Vagina (tissue), 2 donors: ENCODE measurements around the gene FRRS1. TPM values are rescaled to one million over a fixed set of nuclear protein-coding genes. Genes with fewer than 3 reads are reported as not detected.

ENCODE experiments used
- DNase-seq, 2 donors: peaks; one replicate each; pipeline ENCODE4 v3.0.0-alpha.2; 2017; ENCODE audit errors: extremely low spot score in 2 of 2
- H3K27ac ChIP-seq: fragments of 200-600 bp; sonication (generic); one replicate; pipeline ENCODE4 v1.5.1; 2019
- H3K27me3 ChIP-seq: fragments of 200-600 bp; sonication (generic); one replicate; pipeline ENCODE4 v1.5.1; 2019
- H3K36me3 ChIP-seq, 2 donors: fragments of 200-600 bp; sonication (generic); one replicate each; pipeline ENCODE4 v1.5.1; 2017 to 2019
- H3K4me1 ChIP-seq: fragments of 200-600 bp; sonication (generic); one replicate; pipeline ENCODE4 v1.5.1; 2019
- H3K4me3 ChIP-seq, 2 donors: fragments of 200-600 bp; sonication (generic); 1 replicate in 1 of 2; 2 replicates in 1 of 2; pipeline ENCODE4 v1.5.1; 2016 to 2019
- H3K9me3 ChIP-seq: fragments of 200-600 bp; sonication (generic); one replicate; pipeline ENCODE4 v1.5.1; 2019
- POLR2A ChIP-seq, 2 donors: fragments of 450-650 bp; IDR thresholded peaks; one replicate each; pipeline ENCODE4 v1.6.1; 2017; ENCODE audit warnings: antibody characterized with exemption in 2 of 2, mild to moderate bottlenecking in 2 of 2, moderate library complexity in 2 of 2
- POLR2AphosphoS5 ChIP-seq, 2 donors: sonication (generic); formaldehyde crosslinking; IDR thresholded peaks; one replicate each; pipeline ENCODE4 v1.9.0; 2017; ENCODE audit warnings: antibody characterized with exemption in 2 of 2, mild to moderate bottlenecking in 2 of 2, low read depth in 1 of 2; ENCODE audit not compliant: insufficient read depth in 1 of 2
- intact Hi-C: fragments of 100-400 bp; cut with DNase I; formaldehyde crosslinking; loops from one replicate; pipeline ENCODE4 v1.15.1; 2023
- total RNA-seq: library from RNA; depleted of rRNA; stranded (reverse); fragments of >200 nt; gene quantifications from one replicate; pipeline ENCODE4 v1.2.3, GENCODE V29; 2016
- TF ChIP-seq, protein P1 (sequence below), 3 experiments: fragments of 450-650 bp in 2 of 3; fragments of 200-600 bp in 1 of 3; sonication (generic) in 1 of 3; IDR thresholded peaks; one replicate each; pipeline ENCODE4 v1.5.1; 2017 to 2019; ENCODE audit warnings: antibody characterized with exemption in 3 of 3, mild to moderate bottlenecking in 2 of 3, moderate library complexity in 2 of 3

FRRS1 gene
- total RNA-seq, 1 donor from 2014 or later, result 22.1 TPM

DNA sequence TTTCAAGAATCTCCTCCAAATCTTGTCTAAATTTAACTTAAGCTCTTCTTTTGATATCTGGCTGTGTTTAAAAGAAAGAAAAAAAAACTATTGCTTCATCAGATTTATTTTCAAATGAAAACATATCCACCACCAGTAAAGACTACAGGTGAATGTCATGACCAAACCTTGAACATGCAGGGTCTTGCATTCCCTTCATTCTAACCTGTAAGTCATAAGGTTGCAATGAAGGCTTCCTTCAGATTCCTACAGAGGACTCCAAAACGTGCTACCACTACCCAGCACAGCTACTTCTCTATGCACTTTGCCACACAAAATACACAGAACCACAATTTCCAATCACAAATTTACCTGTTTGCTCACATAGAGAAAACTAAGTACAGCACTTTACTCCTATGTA lies 26.3 kb downstream of the FRRS1 start:
- Histone ChIP-seq H3K4me3 (no peak overlapping the region), H3K36me3 (peaks cover 0 to 15% of the 10 kb centered on the region in 2 donors), H3K9me3 (no peaks in the 10 kb centered on the region), H3K27ac (no peak overlapping the region), H3K4me1 (no peaks in the 10 kb centered on the region), H3K27me3 (no peaks in the 10 kb centered on the region)
- TF ChIP-seq, protein P1, sequence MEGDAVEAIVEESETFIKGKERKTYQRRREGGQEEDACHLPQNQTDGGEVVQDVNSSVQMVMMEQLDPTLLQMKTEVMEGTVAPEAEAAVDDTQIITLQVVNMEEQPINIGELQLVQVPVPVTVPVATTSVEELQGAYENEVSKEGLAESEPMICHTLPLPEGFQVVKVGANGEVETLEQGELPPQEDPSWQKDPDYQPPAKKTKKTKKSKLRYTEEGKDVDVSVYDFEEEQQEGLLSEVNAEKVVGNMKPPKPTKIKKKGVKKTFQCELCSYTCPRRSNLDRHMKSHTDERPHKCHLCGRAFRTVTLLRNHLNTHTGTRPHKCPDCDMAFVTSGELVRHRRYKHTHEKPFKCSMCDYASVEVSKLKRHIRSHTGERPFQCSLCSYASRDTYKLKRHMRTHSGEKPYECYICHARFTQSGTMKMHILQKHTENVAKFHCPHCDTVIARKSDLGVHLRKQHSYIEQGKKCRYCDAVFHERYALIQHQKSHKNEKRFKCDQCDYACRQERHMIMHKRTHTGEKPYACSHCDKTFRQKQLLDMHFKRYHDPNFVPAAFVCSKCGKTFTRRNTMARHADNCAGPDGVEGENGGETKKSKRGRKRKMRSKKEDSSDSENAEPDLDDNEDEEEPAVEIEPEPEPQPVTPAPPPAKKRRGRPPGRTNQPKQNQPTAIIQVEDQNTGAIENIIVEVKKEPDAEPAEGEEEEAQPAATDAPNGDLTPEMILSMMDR (IDR thresholded peaks at IDR 0.05), result no peak
- TF ChIP-seq POLR2AphosphoS5 (IDR thresholded peaks at IDR 0.05; ENCODE audit: insufficient read depth in 1 of 2, low read depth in 1 of 2), result no peak
- no peak for TF ChIP-seq POLR2A (IDR thresholded peaks at IDR 0.05)
- intact Hi-C loops, result no loop called here
- no peak for DNase-seq

DNA sequence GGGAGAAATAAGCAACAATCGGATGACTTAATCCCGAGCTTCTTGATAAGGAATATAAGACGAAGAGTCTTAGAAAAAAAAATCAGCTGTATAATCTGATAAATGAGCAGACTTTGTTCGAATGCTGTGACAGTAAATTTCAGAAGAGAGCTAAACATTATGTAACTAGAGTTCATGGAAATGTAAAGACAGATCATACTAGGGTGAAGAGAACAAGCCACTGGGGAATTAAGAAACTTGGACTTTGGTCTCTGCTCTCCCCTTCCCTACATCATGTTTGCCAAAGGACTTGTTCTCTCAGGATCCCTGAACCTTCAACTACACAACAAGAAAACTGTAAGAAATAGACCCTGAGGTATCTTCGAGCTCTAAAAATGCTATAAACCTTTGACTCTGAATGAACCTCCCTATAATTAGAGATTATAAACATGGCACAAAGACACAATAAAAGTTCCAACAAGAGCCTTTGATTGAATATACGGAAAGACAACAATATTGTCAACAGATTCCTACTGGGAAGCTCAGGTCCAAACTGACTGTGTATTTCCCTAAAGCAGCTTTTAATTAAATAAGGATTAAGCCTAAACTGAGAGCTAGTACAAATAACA lies 27.5 kb downstream of the FRRS1 start:
- Histone ChIP-seq H3K4me3 (no peak overlapping the region), H3K9me3 (no peaks in the 10 kb centered on the region), H3K4me1 (no peaks in the 10 kb centered on the region), H3K27me3 (no peaks in the 10 kb centered on the region), H3K27ac (no peak overlapping the region), H3K36me3 (peaks cover 0 to 15% of the 10 kb centered on the region in 2 donors)
- TF ChIP-seq, protein P1 (IDR thresholded peaks at IDR 0.05), result no peak
- TF ChIP-seq POLR2A (IDR thresholded peaks at IDR 0.05) (no peak), POLR2AphosphoS5 (IDR thresholded peaks at IDR 0.05; ENCODE audit: insufficient read depth in 1 of 2, low read depth in 1 of 2) (no peak)
- intact Hi-C loops, result no loop called here
- no peak for DNase-seq

DNA sequence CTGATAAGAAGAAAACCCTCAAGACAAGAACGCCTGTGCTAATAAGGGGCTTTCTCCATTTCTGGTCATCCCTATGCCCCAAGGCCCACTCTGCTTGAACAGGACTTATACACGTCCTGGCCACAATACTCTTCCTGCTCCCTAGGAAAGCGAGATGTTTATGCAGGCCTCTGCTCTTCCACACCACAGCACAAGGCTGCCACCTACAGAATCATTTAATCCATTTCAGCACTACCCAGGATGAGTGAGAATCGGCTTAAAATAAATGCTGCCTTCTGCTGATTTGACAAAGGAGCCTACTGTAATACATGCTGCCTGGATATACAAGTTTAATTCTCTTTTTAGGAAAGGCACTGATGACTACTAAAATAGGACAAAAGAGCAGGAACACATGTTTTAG lies 29.4 kb downstream of the FRRS1 start:
- TF ChIP-seq POLR2AphosphoS5 (IDR thresholded peaks at IDR 0.05; ENCODE audit: insufficient read depth in 1 of 2, low read depth in 1 of 2) (no peak), POLR2A (IDR thresholded peaks at IDR 0.05) (no peak)
- TF ChIP-seq, protein P1 (IDR thresholded peaks at IDR 0.05), result no peak
- Histone ChIP-seq H3K36me3 (peaks cover 0 to 7% of the 10 kb centered on the region in 2 donors), H3K4me1 (no peaks in the 10 kb centered on the region), H3K27ac (no peak overlapping the region), H3K4me3 (no peak overlapping the region), H3K27me3 (no peaks in the 10 kb centered on the region), H3K9me3 (no peaks in the 10 kb centered on the region)
- intact Hi-C loops, result no loop called here
- no peak for DNase-seq

DNA sequence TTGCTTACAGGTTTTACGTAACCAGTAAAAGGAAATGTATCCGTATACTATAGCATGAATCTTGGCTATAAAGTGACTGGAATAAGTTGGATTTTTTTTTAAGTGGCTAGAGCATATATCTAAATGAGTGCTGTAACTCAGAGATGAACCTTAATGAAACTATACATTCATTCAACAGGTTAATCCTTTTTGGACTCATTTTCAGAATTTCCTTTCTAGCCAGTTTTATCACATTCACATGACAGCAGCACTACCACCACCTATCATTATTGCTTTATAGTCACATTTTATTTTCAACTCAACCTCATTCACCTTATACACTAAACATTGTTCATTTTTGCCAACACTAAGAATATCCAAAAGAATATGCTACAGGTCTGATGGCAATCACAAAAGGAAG lies 30.6 kb downstream of the FRRS1 start:
- TF ChIP-seq POLR2A (IDR thresholded peaks at IDR 0.05) (no peak), POLR2AphosphoS5 (IDR thresholded peaks at IDR 0.05; ENCODE audit: insufficient read depth in 1 of 2, low read depth in 1 of 2) (no peak)
- TF ChIP-seq, protein P1 (IDR thresholded peaks at IDR 0.05), result no peak
- intact Hi-C loops, result no loop called here
- no peak for DNase-seq
- H3K36me3 ChIP-seq, result no peaks in the 10 kb centered on the region
- no peaks in the 10 kb centered on the region for H3K27me3 ChIP-seq
- no peaks in the 10 kb centered on the region for H3K9me3 ChIP-seq
- no peaks in the 10 kb centered on the region for H3K4me1 ChIP-seq
- H3K4me3 ChIP-seq, result no peak overlapping the region
- H3K27ac ChIP-seq, result no peak overlapping the region

DNA sequence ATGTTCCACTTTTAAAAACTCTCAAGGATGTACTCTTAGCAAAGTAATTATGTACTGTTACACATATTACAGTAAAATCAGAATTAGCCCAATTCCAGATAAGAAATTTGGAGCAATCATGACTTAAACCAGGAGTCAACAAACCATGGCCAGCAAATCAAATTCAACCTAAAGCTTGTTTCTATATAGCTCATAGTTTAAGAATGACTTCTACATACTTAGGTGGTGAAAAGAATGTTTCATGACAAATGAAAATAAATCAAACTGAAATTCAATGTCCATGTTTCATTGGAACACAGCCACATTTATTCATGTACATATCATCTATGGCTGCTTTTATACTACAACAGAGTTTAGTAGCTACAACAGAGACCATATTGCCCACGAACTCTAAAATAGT lies 35.1 kb downstream of the FRRS1 start:
- TF ChIP-seq POLR2A (IDR thresholded peaks at IDR 0.05) (no peak), POLR2AphosphoS5 (IDR thresholded peaks at IDR 0.05; ENCODE audit: insufficient read depth in 1 of 2, low read depth in 1 of 2) (no peak)
- TF ChIP-seq, protein P1 (IDR thresholded peaks at IDR 0.05), result no peak
- H3K4me1 ChIP-seq, result no peaks in the 10 kb centered on the region
- H3K9me3 ChIP-seq, result no peaks in the 10 kb centered on the region
- intact Hi-C loops, result no loop called here
- H3K4me3 ChIP-seq, result no peak overlapping the region
- no peak overlapping the region for H3K27ac ChIP-seq
- DNase-seq, result no peak
- no peaks in the 10 kb centered on the region for H3K27me3 ChIP-seq
- H3K36me3 ChIP-seq, result peaks cover 0 to 5% of the 10 kb centered on the region in 2 donors
